Activated naive CD4-positive, alpha-beta T cell treated with anti-CD3 and anti-CD28 coated beads, Interleukin-2, amount 50 U/mL, for 24 hours (primary cell): ENCODE measurements around the gene MMD.
"Not testable (repeated sequence)": the region's sequence is repeated elsewhere in the genome, so short reads cannot be mapped to it uniquely, and the experiment has no call there.

Source experiments
- H3K27ac Mint-ChIP-seq: one replicate; pipeline ENCODE4 v1.8.0; 2021; ENCODE audit warnings: mild to moderate bottlenecking, mixed read lengths
- H3K27me3 Mint-ChIP-seq: one replicate; pipeline ENCODE4 v1.8.0; 2021; ENCODE audit warnings: mixed read lengths
- H3K36me3 Mint-ChIP-seq: one replicate; pipeline ENCODE4 v1.8.0; 2021; ENCODE audit warnings: mixed read lengths
- H3K4me1 Mint-ChIP-seq: one replicate; pipeline ENCODE4 v1.8.0; 2021; ENCODE audit warnings: mixed read lengths
- H3K4me3 Mint-ChIP-seq: one replicate; pipeline ENCODE4 v1.8.0; 2021; ENCODE audit warnings: mild to moderate bottlenecking, mixed read lengths
- H3K9me3 Mint-ChIP-seq: one replicate; pipeline ENCODE4 v1.8.0; 2021; ENCODE audit warnings: mixed read lengths

The MMD gene

DNA sequence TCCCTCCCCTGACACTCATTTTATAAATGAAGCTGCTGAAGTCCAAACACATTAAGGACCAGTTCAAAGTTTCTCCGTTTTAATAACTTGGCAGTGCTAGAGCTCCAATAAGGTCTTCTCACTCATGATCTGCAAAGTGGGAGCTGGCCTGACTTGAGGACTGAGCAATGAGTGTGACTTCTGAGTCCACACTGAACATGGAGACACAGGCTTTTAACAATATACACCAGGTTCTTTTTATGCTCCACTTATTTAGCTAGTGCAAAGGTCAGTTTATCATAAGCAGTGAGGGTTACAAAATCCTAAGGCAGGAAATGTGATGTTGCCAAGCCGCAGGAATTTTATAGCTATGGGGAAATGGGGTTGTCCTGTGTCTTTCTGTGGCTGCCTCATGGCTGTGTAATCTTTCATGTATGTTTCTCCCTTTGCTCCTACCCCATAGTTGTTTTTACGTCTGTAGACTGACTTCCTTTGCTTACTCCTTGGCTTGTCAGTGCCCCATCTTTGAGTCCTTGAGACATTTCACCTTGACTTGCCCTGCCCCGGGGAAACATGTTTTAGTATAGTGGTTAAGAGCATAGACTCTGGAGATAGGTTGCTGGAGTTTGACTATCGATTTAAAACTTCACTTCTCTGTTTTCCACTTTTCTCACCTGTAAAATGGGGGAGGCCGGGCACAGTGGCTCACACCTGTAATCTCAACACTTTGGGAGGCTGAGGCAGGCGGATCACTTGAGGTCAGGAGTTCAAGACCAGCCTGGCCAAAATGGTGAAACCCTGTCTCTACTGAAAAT is 12.2 kb upstream of the MMD start:
- H3K27ac Mint-ChIP-seq = no peak overlapping the region
- peaks cover 2% of the 10 kb centered on the region for H3K27me3 Mint-ChIP-seq
- H3K4me3 Mint-ChIP-seq = no peak overlapping the region
- H3K9me3 Mint-ChIP-seq = no peaks in the 10 kb centered on the region
- H3K36me3 Mint-ChIP-seq = no peaks in the 10 kb centered on the region
- H3K4me1 Mint-ChIP-seq = peaks cover 18% of the 10 kb centered on the region

DNA sequence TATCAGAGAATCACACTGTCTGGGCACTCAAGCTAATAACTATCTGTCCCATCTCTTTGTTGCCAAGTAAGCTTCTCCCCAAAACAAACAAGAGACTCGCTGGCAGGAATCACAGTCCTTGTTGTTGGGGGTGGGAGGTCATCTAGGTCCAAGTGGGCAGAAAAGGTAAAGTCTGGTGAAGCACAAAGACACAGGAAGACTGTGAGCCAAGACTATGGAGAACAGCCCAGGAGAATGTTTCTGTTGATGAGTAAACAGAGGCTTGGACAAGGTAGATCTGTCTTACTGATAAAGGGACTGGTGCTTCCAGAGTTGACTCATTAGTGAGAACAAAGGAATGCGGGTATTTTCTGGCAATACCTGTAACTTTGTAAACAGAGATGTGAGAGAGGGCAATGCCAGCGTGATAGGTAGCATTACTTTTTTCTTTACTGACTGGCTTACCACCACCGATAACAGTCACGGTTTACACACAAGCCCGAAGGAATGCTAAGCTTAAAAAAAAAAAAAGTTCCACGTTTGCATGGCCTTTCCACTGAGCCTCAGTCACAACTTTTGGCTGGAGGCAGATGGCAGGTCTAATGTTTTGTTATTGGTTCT is 11.5 kb upstream of the MMD start:
- Mint-ChIP-seq H3K27me3 (peaks cover 2% of the 10 kb centered on the region), H3K27ac (no peak overlapping the region)

DNA sequence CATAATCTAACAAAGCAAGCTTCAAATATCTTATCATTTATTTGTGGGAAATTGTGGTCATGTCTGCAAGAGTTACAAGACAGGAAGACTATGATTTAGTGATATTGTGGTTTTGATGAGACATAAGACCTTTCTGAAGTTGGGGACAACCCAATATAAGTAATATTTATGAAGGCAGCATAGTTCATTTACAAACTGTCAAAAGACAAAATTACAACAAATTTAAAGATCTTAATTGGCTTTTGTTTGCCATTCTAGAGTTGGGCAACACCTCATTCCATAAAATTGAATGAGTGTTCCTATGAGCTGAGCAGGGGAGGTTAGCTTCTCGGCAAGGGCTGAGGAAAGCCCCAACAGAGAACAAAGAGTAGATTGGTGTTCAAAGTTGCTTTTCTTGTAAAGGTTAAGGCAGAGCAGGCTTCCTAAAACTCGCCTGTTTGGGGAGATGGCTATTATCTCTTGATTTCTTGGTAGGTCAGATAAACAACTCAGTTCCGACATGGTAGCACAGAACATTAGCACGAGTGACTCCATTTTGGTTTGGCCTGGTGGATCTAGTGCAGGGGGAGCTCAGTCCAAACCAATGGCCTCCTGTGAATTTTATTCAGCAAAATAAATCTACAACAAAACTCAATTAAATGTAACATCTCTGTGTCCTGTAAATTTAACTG is 10.9 kb upstream of the MMD start:
- no peaks in the 10 kb centered on the region for H3K36me3 Mint-ChIP-seq
- no peaks in the 10 kb centered on the region for H3K9me3 Mint-ChIP-seq
- no peak overlapping the region for H3K4me3 Mint-ChIP-seq
- no peaks in the 10 kb centered on the region for H3K27me3 Mint-ChIP-seq
- peak overlapping the region; percentile 73 for H3K27ac Mint-ChIP-seq
- peaks cover 16% of the 10 kb centered on the region for H3K4me1 Mint-ChIP-seq

More for the DNA sequence above, 11.5 kb upstream of the MMD start:
- peaks cover 18% of the 10 kb centered on the region for H3K4me1 Mint-ChIP-seq
- no peaks in the 10 kb centered on the region for H3K36me3 Mint-ChIP-seq
- H3K9me3 Mint-ChIP-seq = no peaks in the 10 kb centered on the region
- H3K4me3 Mint-ChIP-seq = no peak overlapping the region

DNA sequence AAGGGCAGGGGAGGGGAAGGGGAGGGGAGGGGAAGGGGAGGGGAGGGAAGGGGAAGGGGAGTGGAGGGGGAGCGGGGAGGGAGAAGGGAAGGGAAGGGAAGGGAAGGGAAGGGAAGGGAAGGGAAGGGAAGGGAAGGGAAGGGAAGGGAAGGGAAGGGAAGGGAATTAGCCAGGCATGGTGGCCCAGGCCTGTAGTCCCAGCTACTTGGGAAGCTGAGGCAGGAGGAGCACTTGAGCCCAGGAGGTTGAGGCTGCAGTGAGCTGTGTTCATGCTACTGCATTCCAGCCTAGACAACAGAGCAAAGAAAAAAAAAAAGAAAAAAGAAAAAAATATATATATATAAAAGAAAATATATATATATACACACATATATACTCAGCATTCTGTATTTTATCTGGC is 10.3 kb upstream of the MMD start:
- H3K27me3 Mint-ChIP-seq, H3K4me3 Mint-ChIP-seq, H3K27ac Mint-ChIP-seq, H3K36me3 Mint-ChIP-seq, H3K9me3 Mint-ChIP-seq: not testable (repeated sequence)
- H3K4me1 Mint-ChIP-seq = peaks cover 14% of the 10 kb centered on the region

DNA sequence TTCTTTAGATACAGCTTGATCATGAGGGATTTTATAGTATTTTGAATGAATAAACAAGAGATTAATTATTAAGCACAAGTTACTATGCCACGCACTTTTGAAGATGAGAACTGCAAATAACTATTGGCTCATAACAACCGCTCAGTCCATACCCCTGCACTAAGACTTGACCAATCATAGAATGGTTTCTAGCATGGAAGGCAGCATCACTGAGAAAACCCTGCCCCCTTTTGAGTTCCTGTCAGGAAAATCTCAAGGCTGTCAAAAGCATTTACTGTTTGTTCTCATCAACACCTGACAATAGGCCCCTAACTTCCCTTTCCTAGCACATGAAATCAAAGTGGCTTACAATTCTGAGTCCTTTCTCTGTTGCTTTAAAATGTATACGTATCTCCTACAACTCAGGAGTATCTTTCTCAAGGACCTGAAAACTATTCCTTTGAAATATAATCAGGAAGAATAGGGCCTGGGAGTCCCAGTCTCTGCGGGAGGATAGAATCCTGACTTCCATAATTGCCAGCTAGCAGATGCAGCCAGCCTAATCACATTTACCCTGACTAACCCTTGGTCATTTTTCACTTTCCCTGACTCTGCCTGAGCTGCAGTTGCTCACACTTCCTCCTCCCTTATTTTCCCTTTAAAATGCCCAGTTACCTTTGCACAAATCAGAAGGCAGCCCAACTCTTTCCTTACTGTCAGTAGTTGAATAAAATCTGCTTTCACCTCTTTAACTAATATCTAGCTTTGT is 9.1 kb upstream of the MMD start:
- no peaks in the 10 kb centered on the region for H3K9me3 Mint-ChIP-seq
- H3K36me3 Mint-ChIP-seq = no peaks in the 10 kb centered on the region
- peaks cover 2% of the 10 kb centered on the region for H3K27me3 Mint-ChIP-seq
- H3K4me1 Mint-ChIP-seq = peaks cover 14% of the 10 kb centered on the region
- no peak overlapping the region for H3K4me3 Mint-ChIP-seq
- H3K27ac Mint-ChIP-seq = no peak overlapping the region

DNA sequence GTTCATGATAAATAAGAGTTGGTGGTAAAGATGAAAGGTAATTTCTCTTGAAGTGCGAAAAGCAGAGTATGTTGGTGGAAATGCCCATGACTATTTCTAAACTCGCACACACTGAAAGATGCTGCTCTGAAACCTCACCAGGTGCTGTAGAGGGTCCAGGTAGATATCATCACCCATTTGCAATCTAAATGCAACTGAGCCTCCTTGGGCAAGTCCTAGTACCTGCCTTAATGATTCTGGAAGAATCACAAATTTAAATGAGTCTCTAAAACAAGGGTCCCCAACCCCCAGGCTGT is 5.9 kb upstream of the MMD start:
- Mint-ChIP-seq H3K27ac (no peak overlapping the region), H3K27me3 (peaks cover 14% of the 10 kb centered on the region), H3K36me3 (no peaks in the 10 kb centered on the region), H3K4me3 (no peak overlapping the region), H3K4me1 (peaks cover 8% of the 10 kb centered on the region), H3K9me3 (no peaks in the 10 kb centered on the region)

DNA sequence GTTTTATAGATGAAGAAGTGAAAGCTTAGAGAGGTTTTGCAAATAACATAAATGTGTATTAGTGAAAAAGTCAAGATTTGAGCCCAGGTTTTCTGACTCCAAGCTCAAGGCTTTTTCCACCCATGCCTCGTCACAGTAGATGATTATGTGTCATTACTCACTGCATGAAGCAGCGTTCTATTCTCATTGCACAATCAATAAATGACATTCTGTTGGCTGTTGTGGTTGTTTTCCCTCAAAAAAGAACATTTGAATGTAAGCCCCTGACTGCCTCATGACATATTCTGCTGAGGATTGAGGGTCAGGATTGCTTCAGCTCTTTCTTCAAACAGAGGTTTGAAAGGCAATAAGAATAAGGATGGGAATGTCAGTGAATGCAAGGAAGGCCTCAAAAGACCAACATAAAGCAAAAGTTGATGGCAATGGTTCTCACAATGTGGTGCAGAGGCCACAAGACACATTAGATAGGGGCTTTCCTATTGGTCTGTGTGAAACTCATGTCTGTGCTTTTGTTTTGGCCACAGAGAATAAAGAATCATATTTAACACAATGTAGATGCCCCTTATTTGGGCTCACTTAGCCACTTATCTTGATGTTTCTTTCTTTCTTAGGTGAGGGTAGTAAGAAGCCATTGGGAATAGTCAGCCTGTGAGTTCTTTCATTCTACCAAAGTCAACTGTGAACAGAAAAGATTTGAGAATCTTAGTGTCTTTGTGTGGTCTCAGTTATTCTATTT is 5.4 kb upstream of the MMD start:
- Mint-ChIP-seq H3K36me3 (no peaks in the 10 kb centered on the region), H3K4me3 (no peak overlapping the region), H3K27me3 (peaks cover 16% of the 10 kb centered on the region), H3K4me1 (peaks cover 6% of the 10 kb centered on the region), H3K9me3 (no peaks in the 10 kb centered on the region), H3K27ac (no peak overlapping the region)

DNA sequence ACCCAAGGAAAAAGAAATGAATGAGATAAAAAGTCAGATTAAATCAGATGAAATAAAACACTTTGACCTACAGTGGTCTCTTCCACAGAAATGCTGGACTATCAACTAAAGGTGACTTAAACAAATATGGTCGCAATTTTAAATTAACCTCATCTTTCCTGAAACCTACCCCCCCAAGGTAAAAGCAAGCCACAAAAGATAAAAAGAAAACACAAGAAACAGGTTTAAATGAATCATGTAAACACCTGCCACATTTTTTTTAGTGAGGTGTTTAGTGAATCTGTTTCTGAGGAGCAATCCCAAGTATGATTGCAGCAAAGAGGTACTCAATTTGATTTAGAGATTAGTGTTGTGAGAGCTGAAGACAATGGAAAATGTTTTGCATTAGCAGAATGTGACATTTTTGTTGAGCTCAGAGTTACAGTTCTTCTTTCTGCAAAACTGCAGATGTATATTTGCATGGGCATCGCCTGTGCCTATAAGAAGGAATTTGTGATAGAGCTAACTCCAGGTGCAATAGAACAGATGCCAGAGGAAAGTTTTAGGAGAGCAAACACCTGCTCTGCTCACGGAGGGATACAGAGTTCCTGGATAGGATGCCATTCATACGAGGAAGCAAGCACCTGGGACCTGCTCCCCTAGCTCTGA is 3.4 kb upstream of the MMD start:
- H3K27ac Mint-ChIP-seq = no peak overlapping the region
- no peaks in the 10 kb centered on the region for H3K9me3 Mint-ChIP-seq
- peaks cover 16% of the 10 kb centered on the region for H3K27me3 Mint-ChIP-seq
- no peaks in the 10 kb centered on the region for H3K36me3 Mint-ChIP-seq
- H3K4me3 Mint-ChIP-seq = no peak overlapping the region
- peaks cover 13% of the 10 kb centered on the region for H3K4me1 Mint-ChIP-seq

DNA sequence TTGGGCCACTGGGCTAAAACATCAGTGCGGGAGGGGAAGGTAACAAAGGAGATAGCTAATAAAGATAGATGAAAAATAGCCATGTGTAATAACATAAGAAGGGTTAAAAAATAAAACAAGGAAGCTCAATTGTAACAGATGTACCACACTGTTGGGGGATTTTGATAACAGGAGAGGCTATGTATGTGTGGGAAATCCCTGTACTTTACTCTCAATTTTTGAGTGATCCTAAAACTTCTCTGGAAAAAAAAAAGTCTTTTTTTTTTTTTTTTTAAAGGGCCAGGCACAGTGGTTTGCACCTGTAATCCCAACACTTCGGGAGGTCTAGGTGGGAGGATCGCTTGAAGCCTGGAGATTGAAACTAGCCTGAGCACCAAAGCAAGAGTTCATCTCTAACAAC is 1.9 kb upstream of the MMD start:
- Mint-ChIP-seq H3K27me3 (peaks cover 16% of the 10 kb centered on the region), H3K4me3 (no peak overlapping the region), H3K4me1 (peaks cover 27% of the 10 kb centered on the region), H3K36me3 (no peaks in the 10 kb centered on the region), H3K27ac (no peak overlapping the region), H3K9me3 (no peaks in the 10 kb centered on the region)

DNA sequence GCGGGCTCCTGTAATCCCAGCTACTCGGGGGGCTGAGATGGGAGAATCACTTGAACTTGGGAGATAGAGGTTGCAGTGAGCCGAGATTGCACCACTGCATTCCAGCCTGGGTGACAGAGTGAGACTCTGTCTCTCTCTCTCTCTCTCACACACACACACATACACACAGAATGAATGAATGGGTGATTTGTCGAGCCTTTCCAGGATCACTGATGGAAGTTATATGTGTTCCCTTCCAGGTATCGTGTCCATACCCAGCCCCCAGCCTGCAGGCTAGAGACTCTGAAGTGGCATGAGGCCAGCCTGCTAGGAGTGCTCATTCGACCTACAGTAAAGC is 1.2 kb upstream of the MMD start:
- Mint-ChIP-seq H3K27me3 (peaks cover 16% of the 10 kb centered on the region), H3K4me1 (peaks cover 35% of the 10 kb centered on the region)
- H3K4me3 Mint-ChIP-seq, H3K9me3 Mint-ChIP-seq, H3K36me3 Mint-ChIP-seq, H3K27ac Mint-ChIP-seq: not testable (repeated sequence)

DNA sequence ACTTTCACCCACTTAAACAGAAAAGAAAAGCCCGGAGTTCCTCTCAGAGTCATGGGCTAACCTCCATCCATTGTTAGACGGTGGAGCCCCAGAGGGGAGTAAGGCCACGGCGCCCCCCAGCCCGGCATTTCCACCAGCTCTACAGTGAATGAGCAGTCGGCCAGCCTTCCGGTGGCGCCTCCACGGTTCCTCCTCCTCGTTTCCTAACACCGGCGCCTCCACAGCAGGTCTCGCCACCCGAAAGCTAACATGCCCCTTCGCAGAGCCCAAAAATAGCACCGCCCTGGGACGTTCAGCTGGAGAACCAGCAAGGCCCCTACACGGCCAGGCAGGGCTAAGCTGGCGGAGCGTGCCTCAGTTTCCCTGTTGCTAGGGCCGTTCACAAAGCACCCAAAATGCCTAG is 858 bp downstream of the MMD start:
- Mint-ChIP-seq H3K4me3 (peak overlapping the region; percentile 89), H3K27me3 (peaks cover 14% of the 10 kb centered on the region), H3K36me3 (peaks cover 1% of the 10 kb centered on the region), H3K4me1 (peaks cover 49% of the 10 kb centered on the region), H3K27ac (peak overlapping the region; percentile 89), H3K9me3 (no peaks in the 10 kb centered on the region)

DNA sequence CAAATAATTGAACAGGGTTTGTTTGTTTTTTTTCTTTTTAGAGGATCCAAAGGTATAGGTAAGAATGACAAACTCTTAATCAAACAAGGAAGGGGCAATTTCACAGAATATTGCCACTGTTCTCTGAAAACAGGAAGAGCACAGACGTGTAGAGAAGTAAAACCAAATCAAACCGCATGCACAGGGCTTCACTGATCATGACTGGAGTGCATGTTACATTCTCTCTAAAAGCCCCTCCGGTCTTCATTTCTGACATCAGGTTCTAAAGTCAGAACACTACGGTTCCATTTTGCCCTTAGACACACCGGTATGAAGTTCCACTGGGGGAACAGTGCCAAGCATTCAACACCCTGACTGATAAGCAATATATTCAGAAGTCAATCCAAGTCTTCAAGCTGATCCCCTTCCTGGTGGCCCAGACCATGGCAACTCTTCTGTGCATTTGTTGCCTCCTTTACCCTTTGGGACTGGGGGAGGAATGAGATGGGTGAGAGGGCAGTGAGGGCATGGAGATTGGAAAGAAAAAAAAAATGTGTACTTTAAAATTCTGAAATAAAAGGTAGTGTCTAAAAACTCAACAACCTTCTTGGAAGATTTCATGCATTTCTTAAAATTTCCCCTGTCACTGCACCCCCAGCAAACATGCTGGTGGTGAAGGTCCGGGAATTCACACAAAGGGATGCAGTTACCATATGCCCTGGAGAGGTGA is 1.4 kb downstream of the MMD start:
- Mint-ChIP-seq H3K4me3 (peak overlapping the region; percentile 89), H3K27me3 (peaks cover 11% of the 10 kb centered on the region), H3K27ac (peak overlapping the region; percentile 86), H3K36me3 (peaks cover 1% of the 10 kb centered on the region), H3K9me3 (no peaks in the 10 kb centered on the region), H3K4me1 (peaks cover 49% of the 10 kb centered on the region)

DNA sequence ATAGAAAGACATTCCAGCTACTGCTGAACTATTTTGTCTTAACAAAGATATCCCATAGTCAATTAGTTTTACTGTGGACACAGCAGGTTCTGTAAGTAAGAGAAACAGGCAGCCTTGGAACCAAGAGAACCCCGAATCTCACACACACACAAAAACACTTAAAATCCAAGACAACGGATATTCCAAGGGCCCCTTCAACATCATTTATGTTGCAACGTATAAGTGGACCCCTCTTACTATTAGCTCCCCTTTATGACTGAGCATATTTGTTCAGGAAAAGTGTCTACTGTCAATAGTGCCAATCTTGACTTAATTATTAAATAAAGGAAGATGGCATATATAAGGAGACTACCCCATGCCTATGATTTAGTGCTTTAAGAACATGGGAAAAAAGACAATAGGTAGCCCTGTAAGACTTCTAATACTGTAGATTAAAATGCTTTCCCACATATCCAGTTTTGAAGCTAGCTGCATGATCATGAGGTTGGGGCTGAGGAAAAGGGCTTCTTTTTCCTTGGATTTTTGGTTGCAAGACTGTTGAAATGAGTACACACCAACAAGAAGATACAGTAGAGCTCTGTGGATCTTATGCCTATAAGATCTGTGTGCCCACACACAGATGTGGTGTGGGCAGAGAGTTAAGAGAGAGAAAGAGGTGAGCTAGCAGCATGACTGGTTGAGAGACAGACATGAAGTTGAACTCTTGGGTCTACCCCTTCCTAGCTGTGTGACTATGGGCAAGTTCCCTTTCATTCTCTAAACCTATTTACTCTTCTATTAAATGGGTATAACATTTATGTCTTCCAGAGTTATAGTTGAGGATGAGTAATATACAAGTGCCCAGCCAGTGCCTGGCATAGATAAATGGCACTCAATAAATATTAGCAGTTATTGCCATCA is 3.0 kb downstream of the MMD start:
- peaks cover 4% of the 10 kb centered on the region for H3K27me3 Mint-ChIP-seq
- peaks cover 1% of the 10 kb centered on the region for H3K36me3 Mint-ChIP-seq
- no peaks in the 10 kb centered on the region for H3K9me3 Mint-ChIP-seq
- peaks cover 49% of the 10 kb centered on the region for H3K4me1 Mint-ChIP-seq
- no peak overlapping the region for H3K4me3 Mint-ChIP-seq
- peak overlapping the region; percentile 0 for H3K27ac Mint-ChIP-seq
